Activated T-cell treated with anti-CD3 and anti-CD28 coated beads, Interleukin-2, amount 50 U/mL, for 72 hours (primary cell): ENCODE data around the gene TXNDC12. TPM values are rescaled to one million over a fixed set of nuclear protein-coding genes. Genes with fewer than 3 reads are reported as not detected.
"Not testable (repeated sequence)": the region's sequence is repeated elsewhere in the genome, so short reads cannot be mapped to it uniquely, and the experiment has no call there.

ENCODE experiments used
- ATAC-seq, 2 donors: fragments of 150-1000 bp; cut with Tn5 transposase; replicated peaks in 1 of 2; 2 replicates each; pipeline ENCODE4 v1.10.0; 2021; ENCODE audit warnings: moderate library complexity in 2 of 2, mild to moderate bottlenecking in 1 of 2
- DNase-seq, 2 donors: peaks; one replicate each; pipeline ENCODE4 v3.0.0; 2021 to 2022; ENCODE audit warnings: mixed read lengths in 1 of 2
- H3K27ac Mint-ChIP-seq: one replicate; pipeline ENCODE4 v1.8.0; 2022; ENCODE audit warnings: mild to moderate bottlenecking, moderate library complexity, mixed read lengths
- H3K27me3 Mint-ChIP-seq: one replicate; pipeline ENCODE4 v1.8.0; 2022; ENCODE audit warnings: low read depth, mixed read lengths
- H3K36me3 Mint-ChIP-seq, 2 donors: one replicate each; pipeline ENCODE4 v1.8.0; 2022; ENCODE audit warnings: mixed read lengths in 2 of 2, mild to moderate bottlenecking in 1 of 2; ENCODE audit not compliant: insufficient read depth in 2 of 2
- H3K4me1 Mint-ChIP-seq: one replicate; pipeline ENCODE4 v1.8.0; 2022; ENCODE audit warnings: low read depth, mixed read lengths
- H3K4me3 Mint-ChIP-seq, 2 donors: one replicate each; pipeline ENCODE4 v1.8.0; 2022; ENCODE audit warnings: mild to moderate bottlenecking in 2 of 2, mixed read lengths in 2 of 2, moderate library complexity in 2 of 2
- H3K9me3 Mint-ChIP-seq, 2 donors: one replicate each; pipeline ENCODE4 v1.8.0; 2022; ENCODE audit warnings: mixed read lengths in 2 of 2
- total RNA-seq, 2 donors: library from RNA; stranded (reverse); gene quantifications; one replicate each; pipeline ENCODE4 v1.2.3, GENCODE V29; 2022

The TXNDC12 gene
- total RNA-seq, 2 donors from 2014 or later = 50.5 to 54.2 TPM

GRCh38 chr1:52037402-52037814, 17.6 kb downstream of the TXNDC12 start:
- ATAC-seq (no peak), DNase-seq (no peak)
- no peaks in the 10 kb centered on the region for H3K9me3 Mint-ChIP-seq
- peaks cover 12% of the 10 kb centered on the region for H3K4me1 Mint-ChIP-seq
- no peak overlapping the region for H3K27ac Mint-ChIP-seq
- H3K27me3 Mint-ChIP-seq = no peaks in the 10 kb centered on the region
- peaks cover 0 to 5% of the 10 kb centered on the region in 2 donors for H3K36me3 Mint-ChIP-seq
- H3K4me3 Mint-ChIP-seq = no peak overlapping the region

GRCh38 chr1:52034050-52034384, 21.0 kb downstream of the TXNDC12 start:
- H3K9me3 Mint-ChIP-seq = no peaks in the 10 kb centered on the region
- no peak for DNase-seq
- no peaks in the 10 kb centered on the region for H3K27me3 Mint-ChIP-seq
- peak overlapping the region; percentile 93 to 98 for H3K4me3 Mint-ChIP-seq
- H3K27ac Mint-ChIP-seq = peak overlapping the region; percentile 94
- peaks cover 4 to 8% of the 10 kb centered on the region in 2 donors for H3K36me3 Mint-ChIP-seq
- peaks cover 39% of the 10 kb centered on the region for H3K4me1 Mint-ChIP-seq
- no peak for ATAC-seq

GRCh38 chr1:52033190-52034049, 21.6 kb downstream of the TXNDC12 start, which contains the start of gene KTI12:
TSS of gene KTI12 (minus strand) at chr1:52033810. CDS start at chr1:52033761, 49 bp downstream.
- H3K27ac Mint-ChIP-seq = peak within 1 kb of the TSS; percentile 94
- H3K4me3 Mint-ChIP-seq = peak within 1 kb of the TSS; percentile 93 to 98
- no peaks in the 10 kb centered on the region for H3K27me3 Mint-ChIP-seq
- H3K4me1 Mint-ChIP-seq = peaks cover 39% of the 10 kb centered on the region
- peaks cover 4 to 8% of the 10 kb centered on the region in 2 donors for H3K36me3 Mint-ChIP-seq
- H3K9me3 Mint-ChIP-seq = no peaks in the 10 kb centered on the region
- peak; percentile 96 to 97 for ATAC-seq
- peak; percentile 87 to 92 for DNase-seq

GRCh38 chr1:52032785-52033131, 22.2 kb downstream of the TXNDC12 start:
- Mint-ChIP-seq H3K4me3 (peak overlapping the region; percentile 93 to 98), H3K27me3 (no peaks in the 10 kb centered on the region), H3K4me1 (peaks cover 39% of the 10 kb centered on the region), H3K36me3 (peaks cover 3 to 4% of the 10 kb centered on the region in 2 donors), H3K9me3 (no peaks in the 10 kb centered on the region), H3K27ac (peak overlapping the region; percentile 94)
- ATAC-seq (peak; percentile 8 to 29), DNase-seq (peak; percentile 23 to 42)

- H3K27ac Mint-ChIP-seq = peak overlapping the region; percentile 94
- H3K9me3 Mint-ChIP-seq = no peaks in the 10 kb centered on the region
- DNase-seq = no peak
- ATAC-seq = no peak
- H3K4me1 Mint-ChIP-seq = peaks cover 39% of the 10 kb centered on the region
- no peaks in the 10 kb centered on the region for H3K27me3 Mint-ChIP-seq
- H3K4me3 Mint-ChIP-seq = peak overlapping the region; percentile 93 to 98
- peaks cover 3 to 4% of the 10 kb centered on the region in 2 donors for H3K36me3 Mint-ChIP-seq
Measured at GRCh38 chr1:52032124-52032784, 22.7 kb downstream of the TXNDC12 start.

- H3K4me1 Mint-ChIP-seq = peaks cover 35% of the 10 kb centered on the region
- not testable (repeated sequence) for DNase-seq, H3K27me3 Mint-ChIP-seq, ATAC-seq, H3K4me3 Mint-ChIP-seq, H3K9me3 Mint-ChIP-seq, H3K27ac Mint-ChIP-seq
- H3K36me3 Mint-ChIP-seq = peaks cover 4 to 12% of the 10 kb centered on the region in 2 donors
Measured at GRCh38 chr1:52028839-52029238, 26.2 kb downstream of the TXNDC12 start.

- H3K4me1 Mint-ChIP-seq = peaks cover 33% of the 10 kb centered on the region
- H3K27ac Mint-ChIP-seq = no peak overlapping the region
- no peaks in the 10 kb centered on the region for H3K27me3 Mint-ChIP-seq
- ATAC-seq (no peak), DNase-seq (no peak)
- no peak overlapping the region for H3K4me3 Mint-ChIP-seq
- no peaks in the 10 kb centered on the region for H3K9me3 Mint-ChIP-seq
- H3K36me3 Mint-ChIP-seq = peaks cover 4 to 17% of the 10 kb centered on the region in 2 donors
Measured at GRCh38 chr1:52028328-52028727, 26.7 kb downstream of the TXNDC12 start.

- peak; percentile 60 to 82 for ATAC-seq
- Mint-ChIP-seq H3K27ac (no peak overlapping the region), H3K36me3 (peaks cover 0 to 16% of the 10 kb centered on the region in 2 donors), H3K4me1 (peaks cover 16% of the 10 kb centered on the region), H3K4me3 (no peak overlapping the region), H3K9me3 (no peaks in the 10 kb centered on the region), H3K27me3 (no peaks in the 10 kb centered on the region)
- DNase-seq = no peak
Measured at GRCh38 chr1:52026278-52026677, 28.7 kb downstream of the TXNDC12 start.

GRCh38 chr1:52022133-52022532, 32.9 kb downstream of the TXNDC12 start:
- DNase-seq = no peak
- Mint-ChIP-seq H3K27ac (no peak overlapping the region), H3K4me3 (no peak overlapping the region), H3K27me3 (no peaks in the 10 kb centered on the region), H3K36me3 (peaks cover 0 to 24% of the 10 kb centered on the region in 2 donors), H3K4me1 (no peaks in the 10 kb centered on the region), H3K9me3 (no peaks in the 10 kb centered on the region)
- no peak for ATAC-seq

GRCh38 chr1:52008071-52008809, 46.8 kb downstream of the TXNDC12 start:
- ATAC-seq (no peak), DNase-seq (no peak)
- Mint-ChIP-seq H3K4me3 (no peak overlapping the region), H3K27ac (no peak overlapping the region), H3K27me3 (peaks cover 24% of the 10 kb centered on the region), H3K4me1 (no peaks in the 10 kb centered on the region), H3K36me3 (no peaks in the 10 kb centered on the region), H3K9me3 (no peaks in the 10 kb centered on the region)

- Mint-ChIP-seq H3K9me3 (no peaks in the 10 kb centered on the region), H3K27me3 (peaks cover 24% of the 10 kb centered on the region), H3K4me3 (no peak overlapping the region), H3K27ac (no peak overlapping the region), H3K36me3 (no peaks in the 10 kb centered on the region), H3K4me1 (no peaks in the 10 kb centered on the region)
- DNase-seq = no peak
- ATAC-seq = no peak
Measured at GRCh38 chr1:52007215-52008002, 47.6 kb downstream of the TXNDC12 start.

GRCh38 chr1:52006081-52006553, 48.9 kb downstream of the TXNDC12 start:
- H3K27ac Mint-ChIP-seq, H3K9me3 Mint-ChIP-seq, H3K36me3 Mint-ChIP-seq, DNase-seq, H3K4me1 Mint-ChIP-seq, H3K4me3 Mint-ChIP-seq, ATAC-seq: not testable (repeated sequence)
- H3K27me3 Mint-ChIP-seq = peaks cover 24% of the 10 kb centered on the region
